Neural cell (in vitro differentiated cells): ENCODE measurements around the gene LTK.
A peak's percentile ranks its signal among the peaks of the same experiment; 100 is the strongest.

Experiments
- CTCF ChIP-seq: fragments of 450-650 bp; IDR thresholded peaks from 2 replicates; pipeline ENCODE4 v1.5.1; 2014; ENCODE audit warnings: antibody characterized with exemption, mild to moderate bottlenecking, moderate library complexity; ENCODE audit not compliant: poor library complexity, severe bottlenecking
- EZH2 ChIP-seq: fragments of 200-600, 300-800 bp; shearing (Covaris generic), sonication (generic); IDR thresholded peaks from 2 replicates; pipeline ENCODE4 v1.6.1; 2014; ENCODE audit warnings: antibody characterized with exemption, low read length, borderline replicate concordance, mild to moderate bottlenecking; ENCODE audit not compliant: insufficient read depth, poor library complexity, severe bottlenecking
- POLR2AphosphoS5 ChIP-seq: IDR thresholded peaks from 2 replicates; pipeline ENCODE4 v1.6.1; 2012
- RAD21 ChIP-seq: fragments of 450-650 bp; conservative IDR thresholded peaks from 2 replicates; pipeline ENCODE4 v1.6.1; 2014; ENCODE audit warnings: antibody characterized with exemption, mild to moderate bottlenecking, moderate library complexity
- SMC3 ChIP-seq: fragments of 450-650 bp; conservative IDR thresholded peaks from 2 replicates; pipeline ENCODE4 v1.6.1; 2014; ENCODE audit warnings: antibody characterized with exemption, mild to moderate bottlenecking, moderate library complexity; ENCODE audit not compliant: poor library complexity
- TAF1 ChIP-seq: IDR thresholded peaks from 2 replicates; pipeline ENCODE4 v1.6.1; 2012; ENCODE audit warnings: low read depth

DNA sequence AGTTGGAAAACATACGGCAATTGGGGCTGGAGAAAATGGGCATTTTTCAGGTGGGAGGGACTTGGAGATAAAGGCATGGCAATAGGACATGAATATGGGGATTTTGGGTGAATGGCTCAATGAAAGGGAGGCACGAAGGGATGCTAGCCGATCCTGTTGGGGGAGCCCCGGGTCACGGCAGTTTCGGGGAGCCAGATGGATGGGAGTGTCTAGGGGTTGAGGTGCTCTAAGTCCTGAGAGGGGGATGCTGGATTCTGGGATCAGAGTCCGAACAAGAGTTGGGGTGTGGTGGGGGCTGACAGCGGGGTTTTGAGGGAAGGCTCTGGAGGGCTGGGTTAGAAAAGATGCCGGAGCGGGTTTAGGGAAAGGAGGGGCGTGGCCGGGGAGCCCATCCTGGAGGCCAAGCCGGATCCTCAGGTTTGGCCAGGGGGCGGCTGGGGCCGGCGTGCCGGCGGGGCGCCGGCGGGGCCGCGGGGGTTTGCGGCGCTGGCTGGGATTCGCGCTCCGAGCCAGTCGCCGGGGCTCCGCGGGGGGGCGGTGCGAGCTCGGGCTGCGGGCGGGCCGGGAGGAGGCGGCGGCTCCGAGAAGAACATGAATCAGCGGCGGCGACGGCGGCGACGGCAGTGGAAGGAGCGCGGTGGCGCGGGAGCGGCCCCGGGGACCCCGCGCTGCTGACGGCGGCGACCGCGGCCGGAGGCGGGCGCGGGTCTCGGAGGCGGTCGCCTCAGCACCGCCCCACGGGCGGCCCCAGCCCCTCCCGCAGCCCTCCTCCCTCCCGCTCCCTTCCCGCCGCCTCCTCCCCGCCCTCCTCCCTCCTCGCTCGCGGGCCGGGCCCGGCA lies 45.0 kb upstream of the LTK start, which contains the start of gene TYRO3:
- peak; percentile 24 for TF ChIP-seq POLR2AphosphoS5
- no peak for TF ChIP-seq CTCF
- TF ChIP-seq SMC3: no peak
- TF ChIP-seq EZH2: no peak
- peak; percentile 22 for TF ChIP-seq RAD21
- TF ChIP-seq TAF1: no peak
